HG02884 (cell line): ENCODE results near the gene SPATS2.

ENCODE experiments used
- ATAC-seq: cut with Tn5 transposase; IDR thresholded peaks from one replicate; pipeline ENCODE4 v1.9.1; 2021; ENCODE audit warnings: mild to moderate bottlenecking, moderate library complexity; ENCODE audit not compliant: unreplicated experiment

Gene SPATS2

GRCh38 chr12:49552014-49552413 lies 184.8 kb downstream of the SPATS2 start:
- ATAC-seq, result no peak

GRCh38 chr12:49552425-49552824 lies 185.2 kb downstream of the SPATS2 start:
- ATAC-seq, result no peak

- no peak for ATAC-seq
Measured at GRCh38 chr12:49552899-49553298, 185.6 kb downstream of the SPATS2 start.

GRCh38 chr12:49553512-49554088 lies 186.3 kb downstream of the SPATS2 start:
- ATAC-seq, result no peak

- ATAC-seq, result no peak
Measured at GRCh38 chr12:49554266-49554665, 187.0 kb downstream of the SPATS2 start.

- ATAC-seq, result no peak
Measured at GRCh38 chr12:49555631-49556390, 188.5 kb downstream of the SPATS2 start.

GRCh38 chr12:49556391-49557186 lies 189.3 kb downstream of the SPATS2 start:
- ATAC-seq, result no peak

- no peak for ATAC-seq
Measured at GRCh38 chr12:49557187-49557916, 190.1 kb downstream of the SPATS2 start.

- ATAC-seq, result no peak
Measured at GRCh38 chr12:49557917-49558215, 190.6 kb downstream of the SPATS2 start.

GRCh38 chr12:49558526-49558925 lies 191.3 kb downstream of the SPATS2 start:
- ATAC-seq, result no peak

- no peak for ATAC-seq
Measured at GRCh38 chr12:49559011-49559675, 191.9 kb downstream of the SPATS2 start.

- no peak for ATAC-seq
Measured at GRCh38 chr12:49560695-49561094, 193.4 kb downstream of the SPATS2 start.

- no peak for ATAC-seq
Measured at GRCh38 chr12:49562233-49562632, 195.0 kb downstream of the SPATS2 start.

- ATAC-seq, result no peak
Measured at GRCh38 chr12:49562831-49563230, 195.6 kb downstream of the SPATS2 start.

- ATAC-seq, result no peak
Measured at GRCh38 chr12:49563951-49564685, 196.9 kb downstream of the SPATS2 start.

GRCh38 chr12:49564686-49565405 lies 197.6 kb downstream of the SPATS2 start:
- ATAC-seq, result no peak

- ATAC-seq, result no peak
Measured at GRCh38 chr12:49565406-49566265, 198.4 kb downstream of the SPATS2 start.

- ATAC-seq, result no peak
Measured at GRCh38 chr12:49566361-49566760, 199.1 kb downstream of the SPATS2 start.

- peak; percentile 5 for ATAC-seq
Measured at GRCh38 chr12:49567302-49567610, 200.0 kb downstream of the SPATS2 start.
